GM12878 (cell line): ENCODE data around the gene GABRB1. TPM values are rescaled to one million over a fixed set of nuclear protein-coding genes. Genes with fewer than 3 reads are reported as not detected.

Source experiments
- ATAC-seq: fragments of 200-7000 bp; cut with Tn5 transposase; 3 replicates; pipeline ENCODE4 v1.9.1; 2020; ENCODE audit warnings: mild to moderate bottlenecking, moderate library complexity
- BruUV-seq: library from RNA; stranded (reverse); fragments of 400-500 nt; replicated peaks from 2 replicates; lab custom pipeline; 2021; lab: Mats Ljungman, UMichigan
- CTCF ChIA-PET: fragments of 300-600 bp; sonication (Branson Sonifier 250); formaldehyde crosslinking; extraction: SDS; loops from one replicate; lab custom pipeline; 2021; ENCODE audit warnings: inconsistent platforms; lab: Yijun Ruan, JAX
- POLR2A ChIA-PET: fragments of 350-600 bp; formaldehyde crosslinking; extraction: SDS; loops from one replicate; lab custom pipeline; 2021; ENCODE audit warnings: inconsistent platforms; lab: Charles Lee
- RAD21 ChIA-PET: fragments of 300-600 bp; sonication (Branson Sonifier 250); formaldehyde crosslinking; loops from one replicate; lab custom pipeline; 2023; ENCODE audit warnings: antibody characterized with exemption; ENCODE audit not compliant: unreplicated experiment; lab: Charles Lee
- SMC1A ChIA-PET: fragments of 300-600 bp; sonication (Branson Sonifier 250); formaldehyde crosslinking; loops from one replicate; lab custom pipeline; 2023; ENCODE audit not compliant: unreplicated experiment, uncharacterized antibody; lab: Charles Lee
- DNase-seq: peaks from one replicate; pipeline ENCODE4 v3.0.0-alpha.2; 2011; ENCODE audit warnings: low read depth, low spot score
- FAIRE-seq: peaks from 3 replicates; lab custom pipeline; 2011; peaks lifted over from hg19 to GRCh38; lab: Jason Lieb, UNC
- H2AFZ ChIP-seq: 2 replicates; pipeline ENCODE4 v1.6.0; 2011; ENCODE audit warnings: low read depth, low read length, control low read depth; ENCODE audit not compliant: control insufficient read depth
- H3K27ac ChIP-seq: 2 replicates; pipeline ENCODE4 v1.5.1; 2011; ENCODE audit warnings: control low read depth; ENCODE audit not compliant: control insufficient read depth, insufficient read depth
- H3K27me3 ChIP-seq, 2 experiments: replicated peaks in 1 of 2; 2 replicates each; pipeline versions ENCODE4 v1.6.0 to v1.6.1; 2011; ENCODE audit warnings: low read length in 1 of 2; ENCODE audit not compliant: control insufficient read depth in 2 of 2, insufficient read depth in 2 of 2
- H3K36me3 ChIP-seq, 2 experiments: 2 replicates each; pipeline ENCODE4 v1.5.1; 2011; ENCODE audit warnings: low read length in 1 of 2; ENCODE audit not compliant: control insufficient read depth in 2 of 2, insufficient read depth in 2 of 2
- H3K4me1 ChIP-seq: 2 replicates; pipeline ENCODE4 v1.6.1; 2011; ENCODE audit warnings: mild to moderate bottlenecking, low read length, moderate library complexity, mixed read lengths; ENCODE audit not compliant: control insufficient read depth, insufficient read depth
- H3K4me2 ChIP-seq: 2 replicates; pipeline ENCODE4 v1.6.0; 2011; ENCODE audit warnings: control low read depth; ENCODE audit not compliant: control insufficient read depth, insufficient read depth
- H3K4me3 ChIP-seq: fragments of 200-600 bp; sonication (generic); 2 replicates; pipeline ENCODE4 v1.5.1; 2016
- H3K79me2 ChIP-seq: 2 replicates; pipeline ENCODE4 v1.6.0; 2011; ENCODE audit warnings: low read length; ENCODE audit not compliant: control insufficient read depth, insufficient read depth
- H3K9ac ChIP-seq: 2 replicates; pipeline ENCODE4 v1.8.0; 2011; ENCODE audit warnings: low read length, control low read depth, mixed read lengths; ENCODE audit not compliant: control insufficient read depth, insufficient read depth
- H3K9me3 ChIP-seq: replicated peaks from 3 replicates; pipeline ENCODE4 v1.5.1; 2011; ENCODE audit warnings: mild to moderate bottlenecking, low read length; ENCODE audit not compliant: control insufficient read depth, insufficient read depth
- H4K20me1 ChIP-seq: 2 replicates; pipeline ENCODE4 v1.6.0; 2011; ENCODE audit not compliant: control insufficient read depth, insufficient read depth
- ATF3 ChIP-seq: IDR thresholded peaks from 2 replicates; pipeline ENCODE4 v1.6.1; 2011; ENCODE audit warnings: low read depth, mild to moderate bottlenecking, low read length, moderate library complexity, borderline replicate concordance; ENCODE audit errors: extremely low read depth
- CBFB ChIP-seq: IDR thresholded peaks from 2 replicates; pipeline ENCODE4 v1.6.1; 2016; ENCODE audit warnings: antibody characterized with exemption, low read depth
- CBX5 ChIP-seq: sonication (generic); IDR thresholded peaks from 2 replicates; pipeline ENCODE4 v1.6.1; 2016; ENCODE audit warnings: low read depth, moderate library complexity, mild to moderate bottlenecking, inconsistent platforms
- CEBPZ ChIP-seq: fragments of 150-350 bp; IDR thresholded peaks from 2 replicates; pipeline ENCODE4 v1.6.1; 2016; ENCODE audit warnings: low read depth, low read length
- CHD2 ChIP-seq: IDR thresholded peaks from 2 replicates; pipeline ENCODE4 v1.6.1; 2011; ENCODE audit warnings: low read depth, low read length, improper control_type of control experiment, borderline replicate concordance
- CHD4 ChIP-seq: fragments of 200-600 bp; sonication (generic); IDR thresholded peaks from 2 replicates; pipeline ENCODE4 v1.6.1; 2016; ENCODE audit warnings: mild to moderate bottlenecking
- CREB1 ChIP-seq: IDR thresholded peaks from 2 replicates; pipeline ENCODE4 v1.6.1; 2012; ENCODE audit warnings: low read depth, mild to moderate bottlenecking, inconsistent platforms
- GABPA ChIP-seq: IDR thresholded peaks from 2 replicates; pipeline ENCODE4 v1.6.1; 2014; ENCODE audit warnings: antibody characterized with exemption, low read depth, mild to moderate bottlenecking, inconsistent platforms
- HDAC2 ChIP-seq: fragments of 200-600 bp; sonication (generic); IDR thresholded peaks from 2 replicates; pipeline ENCODE4 v1.6.1; 2017
- IRF4 ChIP-seq: IDR thresholded peaks from 2 replicates; pipeline ENCODE4 v1.6.1; 2011; ENCODE audit warnings: low read depth, low read length
- KDM1A ChIP-seq: fragments of 200-600 bp; sonication (generic); IDR thresholded peaks from 2 replicates; pipeline ENCODE4 v1.6.1; 2016; ENCODE audit warnings: borderline replicate concordance
- PAX5 ChIP-seq: IDR thresholded peaks from 2 replicates; pipeline ENCODE4 v1.6.1; 2011; ENCODE audit warnings: low read depth, low read length, borderline replicate concordance
- PML ChIP-seq: IDR thresholded peaks from 2 replicates; pipeline ENCODE4 v1.6.1; 2012; ENCODE audit warnings: low read length, inconsistent platforms
- RAD21 ChIP-seq: IDR thresholded peaks from 2 replicates; pipeline ENCODE4 v1.6.1; 2011; ENCODE audit warnings: mild to moderate bottlenecking, low read depth, low read length, moderate library complexity; ENCODE audit not compliant: insufficient read depth
- SPI1 ChIP-seq: IDR thresholded peaks from 2 replicates; pipeline ENCODE4 v1.6.1; 2011; ENCODE audit warnings: low read depth, mild to moderate bottlenecking, low read length, moderate library complexity, borderline replicate concordance; ENCODE audit not compliant: insufficient read depth
- SUPT20H ChIP-seq: IDR thresholded peaks from 2 replicates; pipeline ENCODE4 v1.6.1; 2011; ENCODE audit warnings: low read depth, mild to moderate bottlenecking, low read length, moderate library complexity, borderline replicate concordance; ENCODE audit not compliant: control insufficient read depth
- USF2 ChIP-seq: IDR thresholded peaks from 2 replicates; pipeline ENCODE4 v1.6.1; 2011; ENCODE audit warnings: low read depth, low read length, improper control_type of control experiment, borderline replicate concordance
- in situ Hi-C: fragments of 300-500 bp; cut with MboI; formaldehyde crosslinking; loops from 9 replicates; pipeline ENCODE4 v1.14.3; 2018; ENCODE audit warnings: mixed read lengths
- intact Hi-C: fragments of 100-400 bp; cut with micrococcal nuclease; formaldehyde crosslinking; loops from one replicate; pipeline ENCODE4 v1.14.2; 2022; ENCODE audit not compliant: unreplicated experiment
- polyA plus RNA-seq, 11 experiments: library from polyadenylated mRNA; depleted of rRNA in 4 of 11; unstranded in 6 of 11; stranded (reverse) in 5 of 11; fragments of >200 nt; fragmentation: Nextera tagmentation in 4 of 11; fragmentation: Illumina TruSeq in 1 of 11; extraction: Ambion mirVana in 4 of 11; extraction: Trizol in 1 of 11; gene quantifications; 1 replicate in 1 of 11; 2 replicates in 10 of 11; pipeline versions ENCODE4 v1.2.1 to v1.2.3, GENCODE V29; 2011 to 2016; ENCODE audit warnings: inconsistent platforms in 2 of 11, missing spikeins in 2 of 11, low read depth in 1 of 11
- total RNA-seq, 4 experiments: library from RNA; depleted of rRNA in 3 of 4; stranded (reverse); fragments of >200 nt in 3 of 4; fragmentation: Illumina TruSeq in 1 of 4; extraction: Trizol in 1 of 4; gene quantifications; 2 replicates each; pipeline versions ENCODE4 v1.2.1 to v1.2.3, GENCODE V29; 2013 to 2021
- TF ChIP-seq, protein P1 (sequence below): fragments of 450-650 bp; IDR thresholded peaks from 2 replicates; pipeline ENCODE4 v1.6.1; 2017; ENCODE audit warnings: mild to moderate bottlenecking

GABRB1 gene
- total and polyA plus RNA-seq, 10 of the 15 experiments (the other 5 are each of a cell fraction or from before 2014, with no cell fraction given), result 0.13 to 0.92 TPM; not detected in 8

GRCh38 chr4:47434931-47435330 lies 403.6 kb downstream of the GABRB1 start:
- Histone ChIP-seq H3K36me3 (no peaks in the 10 kb centered on the region), H2AFZ (no peak overlapping the region), H3K9me3 (no peaks in the 10 kb centered on the region), H3K4me3 (no peak overlapping the region), H4K20me1 (no peaks in the 10 kb centered on the region), H3K27me3 (no peaks in the 10 kb centered on the region), H3K4me1 (no peaks in the 10 kb centered on the region), H3K79me2 (no peaks in the 10 kb centered on the region), H3K9ac (no peak overlapping the region), H3K4me2 (no peak overlapping the region), H3K27ac (no peak overlapping the region)
- FAIRE-seq (no peak), ATAC-seq (no peak), DNase-seq (no peak)
- TF ChIP-seq PML (no peak), PAX5 (no peak), ATF3 (no peak), CBX5 (no peak), SUPT20H (no peak), CHD2 (no peak), IRF4 (no peak), CBFB (no peak), GABPA (no peak), KDM1A (no peak), RAD21 (no peak), HDAC2 (no peak), CREB1 (no peak), SPI1 (no peak), USF2 (no peak), CHD4 (no peak), CEBPZ (no peak)
- TF ChIP-seq, protein P1, sequence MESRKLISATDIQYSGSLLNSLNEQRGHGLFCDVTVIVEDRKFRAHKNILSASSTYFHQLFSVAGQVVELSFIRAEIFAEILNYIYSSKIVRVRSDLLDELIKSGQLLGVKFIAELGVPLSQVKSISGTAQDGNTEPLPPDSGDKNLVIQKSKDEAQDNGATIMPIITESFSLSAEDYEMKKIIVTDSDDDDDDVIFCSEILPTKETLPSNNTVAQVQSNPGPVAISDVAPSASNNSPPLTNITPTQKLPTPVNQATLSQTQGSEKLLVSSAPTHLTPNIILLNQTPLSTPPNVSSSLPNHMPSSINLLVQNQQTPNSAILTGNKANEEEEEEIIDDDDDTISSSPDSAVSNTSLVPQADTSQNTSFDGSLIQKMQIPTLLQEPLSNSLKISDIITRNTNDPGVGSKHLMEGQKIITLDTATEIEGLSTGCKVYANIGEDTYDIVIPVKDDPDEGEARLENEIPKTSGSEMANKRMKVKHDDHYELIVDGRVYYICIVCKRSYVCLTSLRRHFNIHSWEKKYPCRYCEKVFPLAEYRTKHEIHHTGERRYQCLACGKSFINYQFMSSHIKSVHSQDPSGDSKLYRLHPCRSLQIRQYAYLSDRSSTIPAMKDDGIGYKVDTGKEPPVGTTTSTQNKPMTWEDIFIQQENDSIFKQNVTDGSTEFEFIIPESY, result no peak
- in situ Hi-C loops (no loop called here), intact Hi-C loops (no loop called here)
- ChIA-PET POLR2A (no interaction called here), SMC1A (no interaction called here), RAD21 (no interaction called here), CTCF (no interaction called here)
- BruUV-seq, result no TSS peak
